Measurements from ENCODE around the gene ATP6V1F. TPM values are rescaled to one million over a fixed set of nuclear protein-coding genes. Genes with fewer than 3 reads are reported as not detected.

ATP6V1F gene
- total and polyA plus RNA-seq, 2 experiments from 2014 or later, result 96.5 to 243 TPM

- Histone ChIP-seq H3K9me3 (ENCODE audit: low read depth) (no peaks in the 10 kb centered on the region), H3K4me3 (no peak overlapping the region), H3K27ac (no peak overlapping the region), H4K20me1 (ENCODE audit: insufficient read depth) (no peaks in the 10 kb centered on the region), H3K36me3 (ENCODE audit: low read depth) (peaks cover 92% of the 10 kb centered on the region; the same call in 1 of the 2 replicates), H3F3A (ENCODE audit: insufficient read depth) (peaks cover 46% of the 10 kb centered on the region), H3K9me2 (ENCODE audit: insufficient read depth) (no peaks in the 10 kb centered on the region), H2AFZ (no peak overlapping the region), H3K27me3 (replicated peaks; ENCODE audit: insufficient read depth) (no peaks in the 10 kb centered on the region), H3K4me1 (ENCODE audit: insufficient read depth) (peaks cover 18% of the 10 kb centered on the region), H3K9ac (no peak overlapping the region), H3K4me2 (ENCODE audit: unreplicated experiment) (no peak overlapping the region), H3K79me2 (ENCODE audit: insufficient read depth) (peaks cover 36% of the 10 kb centered on the region)
- in situ Hi-C loops (cut with MboI), result no loop called here
- WGBS, 2 experiments (ENCODE audit: low coverage in 1 of 2, low lambda C conversion rate in 2 of 2, missing lambda C conversion rate in 2 of 2), result 86% methylated on average over 18 to 23 of the region's 23 CpGs
- TF ChIP-seq EZH2phosphoT487 (IDR thresholded peaks at IDR 0.05; ENCODE audit: insufficient read depth, low read depth) (no peak), EZH2 (IDR thresholded peaks at IDR 0.05; ENCODE audit: insufficient read depth, poor library complexity, severe bottlenecking) (no peak)
- DNase-seq, result no peak
Measured at GRCh38 chr7:128840326-128841170, 22.1 kb upstream of the ATP6V1F start.

DNA sequence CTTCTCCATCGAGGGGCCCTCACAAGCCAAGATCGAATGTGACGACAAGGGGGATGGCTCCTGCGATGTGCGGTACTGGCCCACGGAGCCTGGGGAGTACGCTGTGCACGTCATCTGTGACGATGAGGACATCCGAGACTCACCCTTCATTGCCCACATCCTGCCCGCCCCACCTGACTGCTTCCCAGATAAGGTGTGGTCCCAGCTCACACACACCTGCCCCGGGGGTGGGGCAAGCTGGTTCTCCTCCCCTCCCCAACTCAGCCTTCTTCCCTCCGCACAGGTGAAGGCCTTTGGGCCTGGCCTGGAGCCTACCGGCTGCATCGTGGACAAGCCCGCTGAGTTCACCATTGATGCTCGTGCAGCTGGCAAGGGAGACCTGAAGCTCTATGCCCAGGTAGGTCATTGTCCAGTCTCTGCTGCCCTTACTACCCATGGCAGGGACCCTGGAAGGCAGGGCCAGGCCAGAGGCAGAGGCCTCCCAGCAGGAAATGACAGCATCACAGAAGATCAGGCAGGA lies 21.4 kb upstream of the ATP6V1F start:
- H3K9me3 ChIP-seq (ENCODE audit: low read depth), result no peaks in the 10 kb centered on the region
- H3K36me3 ChIP-seq (ENCODE audit: low read depth), result peaks cover 87% of the 10 kb centered on the region; the same call in 1 of the 2 replicates
- H3K4me3 ChIP-seq, result no peak overlapping the region
- no peaks in the 10 kb centered on the region for H3K27me3 ChIP-seq (replicated peaks; ENCODE audit: insufficient read depth)
- in situ Hi-C loops (cut with MboI), result no loop called here
- TF ChIP-seq EZH2phosphoT487 (IDR thresholded peaks at IDR 0.05; ENCODE audit: insufficient read depth, low read depth) (no peak), EZH2 (IDR thresholded peaks at IDR 0.05; ENCODE audit: insufficient read depth, poor library complexity, severe bottlenecking) (no peak)
- DNase-seq, result no peak
- peak overlapping the region; percentile 30 for H3K27ac ChIP-seq
- no peak overlapping the region for H2AFZ ChIP-seq
- no peaks in the 10 kb centered on the region for H3K9me2 ChIP-seq (ENCODE audit: insufficient read depth)
- no peak overlapping the region for H3K4me2 ChIP-seq (ENCODE audit: unreplicated experiment)
- H3K79me2 ChIP-seq (ENCODE audit: insufficient read depth), result peaks cover 29% of the 10 kb centered on the region
- WGBS, 2 experiments (ENCODE audit: low coverage in 1 of 2, low lambda C conversion rate in 2 of 2, missing lambda C conversion rate in 2 of 2), result 95 to 99% methylated on average over 15 to 17 of the region's 17 CpGs
- no peak overlapping the region for H3K9ac ChIP-seq
- peaks cover 41% of the 10 kb centered on the region; the same call in 1 of the 2 replicates for H3F3A ChIP-seq (ENCODE audit: insufficient read depth)
- H4K20me1 ChIP-seq (ENCODE audit: insufficient read depth), result no peaks in the 10 kb centered on the region
- H3K4me1 ChIP-seq (ENCODE audit: insufficient read depth), result peaks cover 11% of the 10 kb centered on the region

GRCh38 chr7:128841921-128842673 lies 20.6 kb upstream of the ATP6V1F start:
- peak; percentile 75 for DNase-seq

More at GRCh38 chr7:128841921-128842673, 20.6 kb upstream of the ATP6V1F start:
- Histone ChIP-seq H3K9me2 (ENCODE audit: insufficient read depth) (no peaks in the 10 kb centered on the region), H3K79me2 (ENCODE audit: insufficient read depth) (peaks cover 21% of the 10 kb centered on the region; the same call in 1 of the 2 replicates), H4K20me1 (ENCODE audit: insufficient read depth) (no peaks in the 10 kb centered on the region), H3F3A (ENCODE audit: insufficient read depth) (peaks cover 36% of the 10 kb centered on the region; the same call in 1 of the 2 replicates), H3K36me3 (ENCODE audit: low read depth) (peaks cover 87% of the 10 kb centered on the region; the same call in 1 of the 2 replicates), H3K9ac (no peak overlapping the region), H3K4me3 (no peak overlapping the region), H3K4me2 (ENCODE audit: unreplicated experiment) (no peak overlapping the region), H3K4me1 (ENCODE audit: insufficient read depth) (peaks cover 7% of the 10 kb centered on the region; the same call in 1 of the 2 replicates), H3K9me3 (ENCODE audit: low read depth) (no peaks in the 10 kb centered on the region), H2AFZ (no peak overlapping the region), H3K27me3 (replicated peaks; ENCODE audit: insufficient read depth) (no peaks in the 10 kb centered on the region), H3K27ac (peak overlapping the region; percentile 30)
- in situ Hi-C loops (cut with MboI), result no loop called here
- WGBS, 2 experiments (ENCODE audit: low coverage in 1 of 2, low lambda C conversion rate in 2 of 2, missing lambda C conversion rate in 2 of 2), result 62 to 71% methylated on average over 28 to 33 of the region's 35 CpGs
- TF ChIP-seq EZH2 (IDR thresholded peaks at IDR 0.05; ENCODE audit: insufficient read depth, poor library complexity, severe bottlenecking) (no peak), EZH2phosphoT487 (IDR thresholded peaks at IDR 0.05; ENCODE audit: insufficient read depth, low read depth) (no peak)

All from GM23248 (cell line).